Fibroblast of mammary gland (primary cell): ENCODE results near the gene EXOC4.
A peak's percentile ranks its signal among the peaks of the same experiment; 100 is the strongest.

Experiments
- DNase-seq: peaks from one replicate; pipeline ENCODE4 v3.0.0-alpha.2; 2010; ENCODE audit warnings: low read depth
- H3K4me3 ChIP-seq: 2 replicates; pipeline ENCODE4 v1.5.1; 2011; ENCODE audit warnings: low read depth, mild to moderate bottlenecking, low read length, moderate library complexity; ENCODE audit not compliant: control insufficient read depth
- TF ChIP-seq, protein P1 (sequence below): conservative IDR thresholded peaks from 2 replicates; pipeline ENCODE4 v1.5.1; 2011; ENCODE audit warnings: low read depth, low read length, inconsistent platforms; ENCODE audit not compliant: control insufficient read depth, insufficient read depth

The EXOC4 gene

DNA sequence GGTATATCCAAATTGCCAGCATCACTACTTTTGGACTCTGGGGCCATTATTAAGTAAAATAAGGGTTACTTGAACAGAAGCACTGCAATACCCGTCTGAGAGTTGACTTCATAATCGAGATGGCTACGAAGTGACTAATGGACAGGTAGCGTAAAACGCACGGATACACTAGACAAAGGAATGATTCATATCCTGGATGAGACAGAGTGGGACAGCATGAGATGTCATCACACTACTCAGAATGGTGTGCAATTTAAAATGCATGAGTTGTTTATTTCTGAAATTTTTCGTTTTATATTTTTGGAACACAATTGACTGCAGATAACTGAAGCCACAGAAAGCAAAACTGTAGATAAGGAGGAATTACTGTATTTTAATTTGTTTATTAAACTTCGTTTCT is 452.7 kb downstream of the EXOC4 start:
- peak; percentile 79 for DNase-seq
- TF ChIP-seq, protein P1, sequence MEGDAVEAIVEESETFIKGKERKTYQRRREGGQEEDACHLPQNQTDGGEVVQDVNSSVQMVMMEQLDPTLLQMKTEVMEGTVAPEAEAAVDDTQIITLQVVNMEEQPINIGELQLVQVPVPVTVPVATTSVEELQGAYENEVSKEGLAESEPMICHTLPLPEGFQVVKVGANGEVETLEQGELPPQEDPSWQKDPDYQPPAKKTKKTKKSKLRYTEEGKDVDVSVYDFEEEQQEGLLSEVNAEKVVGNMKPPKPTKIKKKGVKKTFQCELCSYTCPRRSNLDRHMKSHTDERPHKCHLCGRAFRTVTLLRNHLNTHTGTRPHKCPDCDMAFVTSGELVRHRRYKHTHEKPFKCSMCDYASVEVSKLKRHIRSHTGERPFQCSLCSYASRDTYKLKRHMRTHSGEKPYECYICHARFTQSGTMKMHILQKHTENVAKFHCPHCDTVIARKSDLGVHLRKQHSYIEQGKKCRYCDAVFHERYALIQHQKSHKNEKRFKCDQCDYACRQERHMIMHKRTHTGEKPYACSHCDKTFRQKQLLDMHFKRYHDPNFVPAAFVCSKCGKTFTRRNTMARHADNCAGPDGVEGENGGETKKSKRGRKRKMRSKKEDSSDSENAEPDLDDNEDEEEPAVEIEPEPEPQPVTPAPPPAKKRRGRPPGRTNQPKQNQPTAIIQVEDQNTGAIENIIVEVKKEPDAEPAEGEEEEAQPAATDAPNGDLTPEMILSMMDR = no peak
- no peak overlapping the region for H3K4me3 ChIP-seq

DNA sequence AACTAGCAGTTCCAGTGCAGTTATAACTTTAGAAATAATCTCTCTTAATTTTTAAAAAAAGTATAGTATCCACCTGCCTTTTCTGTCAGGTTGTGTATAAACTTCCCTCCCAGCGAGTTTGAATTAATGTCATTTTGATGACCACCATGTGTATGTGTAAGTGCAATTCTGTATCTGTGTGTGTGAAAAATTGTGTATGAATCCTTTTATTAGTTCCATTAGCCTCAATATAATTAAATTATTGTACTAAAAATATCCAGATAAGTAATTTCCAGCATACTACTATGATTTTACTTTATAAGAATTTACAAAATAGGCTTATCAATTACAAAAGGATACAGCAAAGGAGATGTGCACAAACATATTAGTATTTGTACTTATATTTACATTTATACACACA is 453.1 kb downstream of the EXOC4 start:
- H3K4me3 ChIP-seq = no peak overlapping the region
- TF ChIP-seq, protein P1 = no peak

DNA sequence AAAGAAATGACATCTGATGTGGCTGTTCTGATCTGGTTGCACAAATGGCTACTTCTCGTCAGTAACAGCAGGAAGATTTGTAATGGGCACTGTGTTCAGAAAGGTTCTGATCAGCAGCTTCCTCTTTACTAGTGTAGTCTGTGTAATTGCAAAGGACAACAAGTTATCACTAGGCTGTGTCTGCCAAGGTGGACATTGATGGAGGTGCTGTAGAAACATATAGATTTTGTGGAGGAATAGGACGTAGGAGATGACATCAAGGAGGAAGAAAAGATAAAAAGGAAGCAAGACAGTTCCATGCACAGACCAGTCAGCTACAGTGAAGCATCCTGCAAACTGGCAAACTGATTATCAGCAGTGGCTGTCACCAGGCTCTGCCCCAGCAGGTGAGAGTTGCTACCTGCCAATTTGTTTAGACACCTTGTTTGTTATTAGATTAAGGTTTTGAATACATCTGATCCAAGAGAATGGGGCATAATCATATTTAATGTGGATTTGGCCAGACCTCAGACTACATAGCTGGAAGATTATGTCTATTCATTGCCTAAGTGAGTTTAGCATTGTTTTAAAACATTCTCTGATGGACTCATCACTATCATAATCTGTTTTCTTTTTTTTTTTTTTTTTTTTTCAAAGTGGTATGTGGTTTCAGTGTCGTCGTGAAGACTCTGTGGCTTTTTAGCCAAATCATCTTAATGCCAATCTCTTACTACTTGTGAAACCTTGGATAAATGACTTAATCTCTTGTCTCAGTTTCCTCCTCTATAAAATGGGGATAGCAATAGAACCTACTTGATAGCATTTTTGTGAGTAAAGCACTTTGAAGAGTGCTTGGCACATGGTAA is 456.4 kb downstream of the EXOC4 start:
- DNase-seq = no peak
- H3K4me3 ChIP-seq = no peak overlapping the region
- TF ChIP-seq, protein P1 = no peak

More for the DNA sequence above, 453.1 kb downstream of the EXOC4 start:
- DNase-seq = no peak

DNA sequence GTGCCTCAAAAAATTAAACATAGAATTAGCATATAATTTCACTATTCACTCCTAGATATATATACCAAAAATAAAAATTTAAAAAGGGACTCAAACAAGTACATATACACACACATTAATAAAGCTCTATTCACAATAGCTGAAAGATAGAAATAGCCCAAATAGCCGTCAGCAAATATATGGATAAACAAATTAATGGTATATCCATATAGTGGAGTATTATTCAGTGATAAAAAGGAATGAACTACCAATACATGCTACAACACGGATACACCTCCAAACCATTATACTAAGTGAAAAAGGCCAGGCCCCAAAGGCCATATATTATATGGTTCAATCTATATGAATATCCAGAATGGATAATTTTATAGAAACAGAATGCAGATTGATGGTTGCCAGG is 459.7 kb downstream of the EXOC4 start:
- no peak overlapping the region for H3K4me3 ChIP-seq
- DNase-seq = no peak
- TF ChIP-seq, protein P1 = no peak

DNA sequence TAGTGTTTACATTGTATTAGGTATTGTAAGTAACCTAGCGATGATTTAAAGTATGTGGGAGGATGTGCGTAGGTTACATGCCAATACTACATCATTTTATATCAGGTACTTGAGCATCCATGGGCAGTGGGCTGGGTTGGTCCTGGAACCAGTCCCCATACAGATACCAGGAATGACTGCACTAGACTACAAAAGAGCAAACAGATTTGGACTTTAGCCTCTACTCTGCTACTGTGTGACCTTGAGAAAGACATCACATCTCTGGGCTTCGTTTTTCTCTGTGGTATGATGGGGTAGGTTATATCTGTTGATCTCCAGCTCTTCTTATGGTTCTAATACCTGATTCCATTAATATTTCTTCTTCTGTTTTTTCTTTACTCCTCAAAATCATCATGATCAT is 461.8 kb downstream of the EXOC4 start:
- TF ChIP-seq, protein P1 = no peak
- no peak for DNase-seq
- no peak overlapping the region for H3K4me3 ChIP-seq

DNA sequence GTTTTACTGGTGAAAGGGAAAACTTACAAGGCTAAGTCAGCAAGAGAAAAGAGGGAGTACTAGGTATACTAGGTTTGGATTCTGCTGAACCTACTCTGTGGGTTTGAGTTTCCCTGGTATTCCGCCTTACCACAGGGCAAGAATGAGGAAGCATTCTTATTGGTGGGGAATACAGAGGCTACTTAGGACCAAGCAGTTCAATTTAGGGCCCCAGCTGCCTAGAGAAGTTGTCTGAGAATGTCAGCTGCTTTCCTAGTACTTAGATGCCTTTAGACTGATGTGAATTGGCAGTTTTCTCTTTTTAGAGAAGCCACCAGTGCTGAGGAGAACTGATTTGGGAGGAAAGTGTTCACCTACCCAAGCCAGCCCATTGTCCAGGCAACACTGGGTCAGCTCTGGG is 465.3 kb downstream of the EXOC4 start:
- TF ChIP-seq, protein P1 = no peak
- DNase-seq = no peak
- H3K4me3 ChIP-seq = no peak overlapping the region
